Fibroblast of mammary gland (primary cell): ENCODE measurements around the gene ECHDC3.
A peak's percentile ranks its signal among the peaks of the same experiment; 100 is the strongest.

Experiments
- DNase-seq: peaks from one replicate; pipeline ENCODE4 v3.0.0-alpha.2; 2010; ENCODE audit warnings: low read depth
- H3K4me3 ChIP-seq: 2 replicates; pipeline ENCODE4 v1.5.1; 2011; ENCODE audit warnings: low read depth, mild to moderate bottlenecking, low read length, moderate library complexity; ENCODE audit not compliant: control insufficient read depth
- TF ChIP-seq, protein P1 (sequence below): conservative IDR thresholded peaks from 2 replicates; pipeline ENCODE4 v1.5.1; 2011; ENCODE audit warnings: low read depth, low read length, inconsistent platforms; ENCODE audit not compliant: control insufficient read depth, insufficient read depth

Gene ECHDC3

DNA sequence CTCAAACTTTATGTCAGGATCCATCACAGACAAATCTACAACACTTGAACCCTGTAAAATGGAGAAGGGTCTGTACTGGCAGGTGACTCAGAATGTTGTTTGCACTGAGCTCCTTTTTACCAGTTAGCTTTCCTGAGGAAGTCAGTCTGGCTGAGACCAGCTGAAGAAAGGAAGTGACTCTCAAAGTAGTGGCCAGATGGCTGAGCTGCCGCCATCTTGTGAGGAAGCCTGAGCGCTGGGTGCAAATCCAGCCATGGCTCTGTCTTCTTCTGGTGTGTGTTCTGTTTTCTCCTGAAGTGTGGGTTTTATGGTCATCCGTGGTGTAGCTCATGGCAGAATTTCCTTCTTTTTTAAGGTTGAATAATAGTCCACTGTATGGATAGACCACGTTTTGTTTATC, 25.5 kb upstream of the ECHDC3 start:
- H3K4me3 ChIP-seq = no peak overlapping the region
- TF ChIP-seq, protein P1, sequence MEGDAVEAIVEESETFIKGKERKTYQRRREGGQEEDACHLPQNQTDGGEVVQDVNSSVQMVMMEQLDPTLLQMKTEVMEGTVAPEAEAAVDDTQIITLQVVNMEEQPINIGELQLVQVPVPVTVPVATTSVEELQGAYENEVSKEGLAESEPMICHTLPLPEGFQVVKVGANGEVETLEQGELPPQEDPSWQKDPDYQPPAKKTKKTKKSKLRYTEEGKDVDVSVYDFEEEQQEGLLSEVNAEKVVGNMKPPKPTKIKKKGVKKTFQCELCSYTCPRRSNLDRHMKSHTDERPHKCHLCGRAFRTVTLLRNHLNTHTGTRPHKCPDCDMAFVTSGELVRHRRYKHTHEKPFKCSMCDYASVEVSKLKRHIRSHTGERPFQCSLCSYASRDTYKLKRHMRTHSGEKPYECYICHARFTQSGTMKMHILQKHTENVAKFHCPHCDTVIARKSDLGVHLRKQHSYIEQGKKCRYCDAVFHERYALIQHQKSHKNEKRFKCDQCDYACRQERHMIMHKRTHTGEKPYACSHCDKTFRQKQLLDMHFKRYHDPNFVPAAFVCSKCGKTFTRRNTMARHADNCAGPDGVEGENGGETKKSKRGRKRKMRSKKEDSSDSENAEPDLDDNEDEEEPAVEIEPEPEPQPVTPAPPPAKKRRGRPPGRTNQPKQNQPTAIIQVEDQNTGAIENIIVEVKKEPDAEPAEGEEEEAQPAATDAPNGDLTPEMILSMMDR = no peak
- no peak for DNase-seq

GRCh38 chr10:11719496-11720259, 22.5 kb upstream of the ECHDC3 start:
- TF ChIP-seq, protein P1 = no peak
- no peak for DNase-seq
- H3K4me3 ChIP-seq = no peak overlapping the region

DNA sequence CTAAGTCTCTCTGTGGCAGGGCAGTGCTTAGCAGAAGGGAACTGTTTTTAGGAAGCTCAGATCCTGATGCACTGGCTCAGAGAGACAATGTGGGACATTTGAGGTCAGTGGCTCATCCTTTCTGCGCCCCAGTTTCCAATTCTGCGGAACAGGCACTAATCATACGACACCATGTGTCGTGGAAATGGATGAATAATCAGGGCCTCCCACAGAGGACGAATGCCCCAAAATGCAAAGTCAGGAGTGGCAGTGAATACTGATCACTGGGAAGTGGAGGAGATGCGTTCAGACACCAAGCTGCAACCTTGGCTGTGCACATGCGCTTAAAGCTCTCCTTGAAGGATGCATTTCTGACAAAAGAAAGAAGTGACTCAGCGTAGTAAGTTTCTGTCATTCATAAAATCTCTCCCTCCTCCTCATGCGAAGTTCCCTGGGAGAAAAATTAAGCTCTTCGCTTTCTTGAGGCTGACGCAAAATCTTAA, 21.9 kb upstream of the ECHDC3 start:
- no peak for DNase-seq
- TF ChIP-seq, protein P1 = no peak
- H3K4me3 ChIP-seq = no peak overlapping the region

DNA sequence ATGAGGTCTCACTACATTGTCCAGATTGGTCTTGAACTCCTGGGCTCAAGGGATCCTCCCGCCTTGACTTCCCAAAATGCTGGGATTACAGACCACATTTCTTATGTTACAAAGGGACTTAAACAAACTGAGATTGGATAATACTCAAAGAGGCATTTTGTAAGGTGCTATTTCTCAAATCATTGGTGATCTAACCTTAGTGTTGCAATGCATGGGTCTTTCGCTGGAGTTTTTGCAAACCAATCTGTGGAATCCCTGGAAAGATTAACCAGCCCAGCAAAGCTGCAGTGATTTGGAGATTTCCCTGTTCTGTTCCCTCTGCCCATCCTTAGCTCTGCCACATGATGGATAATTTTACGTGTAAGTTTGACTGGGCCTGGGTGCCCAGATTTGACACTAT, 20.4 kb upstream of the ECHDC3 start:
- no peak overlapping the region for H3K4me3 ChIP-seq
- no peak for DNase-seq
- TF ChIP-seq, protein P1 = no peak

DNA sequence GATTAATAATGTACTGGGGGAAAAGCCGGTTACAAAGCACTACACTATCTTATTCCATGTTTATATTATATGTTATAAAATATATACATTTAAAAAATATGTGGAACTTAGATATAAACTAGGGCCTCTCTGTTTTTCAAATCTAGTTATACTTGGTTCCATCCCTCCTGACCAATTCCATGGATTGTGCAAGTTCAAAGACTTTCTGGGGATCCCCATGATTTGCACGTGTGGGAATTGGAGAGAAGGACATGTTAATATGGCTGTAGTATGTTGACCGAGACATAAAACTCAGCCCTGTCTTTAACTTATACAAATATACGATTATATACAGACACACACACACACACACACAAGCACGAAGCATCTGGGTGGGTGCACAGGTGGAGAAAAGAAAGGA, 18.8 kb upstream of the ECHDC3 start:
- no peak for DNase-seq
- TF ChIP-seq, protein P1 = no peak
- H3K4me3 ChIP-seq = no peak overlapping the region

- TF ChIP-seq, protein P1 = peak; percentile 90
- peak; percentile 74 for DNase-seq
- no peak overlapping the region for H3K4me3 ChIP-seq
Measured at GRCh38 chr10:11724938-11725776, 17.0 kb upstream of the ECHDC3 start.
